Stimulated activated naive CD8-positive, alpha-beta T cell treated with anti-CD3 and anti-CD28 coated beads, Interleukin-15, Interleukin-2, amounts not matched to agents 100 ng/mL and 50 ng/mL, for 24 hours (primary cell): ENCODE data around the gene IL1RAPL1.

Source experiments
- H3K27ac Mint-ChIP-seq: one replicate; pipeline ENCODE4 v1.8.0; 2021; ENCODE audit warnings: mild to moderate bottlenecking, mixed read lengths
- H3K27me3 Mint-ChIP-seq: one replicate; pipeline ENCODE4 v1.8.0; 2021; ENCODE audit warnings: mixed read lengths
- H3K36me3 Mint-ChIP-seq: one replicate; pipeline ENCODE4 v1.8.0; 2021; ENCODE audit warnings: low read depth, mixed read lengths
- H3K4me1 Mint-ChIP-seq: one replicate; pipeline ENCODE4 v1.8.0; 2021; ENCODE audit warnings: low read depth, mixed read lengths
- H3K4me3 Mint-ChIP-seq: one replicate; pipeline ENCODE4 v1.8.0; 2021; ENCODE audit warnings: mild to moderate bottlenecking, mixed read lengths
- H3K9me3 Mint-ChIP-seq: one replicate; pipeline ENCODE4 v1.8.0; 2021; ENCODE audit warnings: mixed read lengths

IL1RAPL1 gene

DNA sequence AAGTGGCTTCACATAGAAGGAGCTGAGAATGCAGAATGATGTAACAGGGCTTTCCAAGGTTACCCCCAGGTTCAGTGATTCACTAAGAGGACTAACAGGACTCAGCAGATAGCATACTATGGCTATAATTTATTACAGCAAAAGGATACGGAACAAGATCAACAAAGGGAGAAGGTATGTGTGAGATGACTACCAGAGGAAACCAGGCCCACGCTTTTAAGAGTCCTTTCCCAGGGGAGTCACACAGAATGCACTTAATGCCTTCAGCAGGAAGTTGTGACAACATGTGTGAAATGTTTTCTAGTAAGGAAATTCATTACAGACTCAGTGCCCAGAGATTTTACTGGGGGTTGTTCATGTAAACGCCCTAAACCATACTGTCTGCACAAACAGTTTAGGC lies 1254.5 kb downstream of the IL1RAPL1 start:
- Mint-ChIP-seq H3K27ac (no peak overlapping the region), H3K4me3 (no peak overlapping the region)

DNA sequence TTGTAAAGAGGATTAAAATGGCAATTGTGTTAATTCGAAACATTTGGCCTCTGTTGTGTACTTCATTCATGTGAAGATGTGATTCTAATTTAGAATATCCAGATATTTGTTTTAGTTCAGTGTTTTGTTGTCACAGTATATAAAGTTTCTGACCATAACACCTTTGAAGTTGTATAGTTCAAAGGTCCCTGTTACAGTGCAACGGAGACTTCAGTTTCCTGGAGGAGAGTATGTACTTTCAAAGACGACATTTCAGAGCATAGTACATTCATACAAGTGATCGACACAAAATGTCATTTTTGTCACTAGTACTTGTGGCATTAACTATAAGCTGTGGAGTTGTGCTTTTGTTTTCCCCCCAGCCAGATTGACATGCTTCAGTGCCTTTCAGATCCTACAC lies 1255.3 kb downstream of the IL1RAPL1 start:
- Mint-ChIP-seq H3K27me3 (no peaks in the 10 kb centered on the region), H3K4me3 (no peak overlapping the region), H3K27ac (no peak overlapping the region), H3K4me1 (no peaks in the 10 kb centered on the region), H3K9me3 (no peaks in the 10 kb centered on the region), H3K36me3 (no peaks in the 10 kb centered on the region)

More for the DNA sequence above, 1254.5 kb downstream of the IL1RAPL1 start:
- Mint-ChIP-seq H3K4me1 (no peaks in the 10 kb centered on the region), H3K9me3 (no peaks in the 10 kb centered on the region), H3K36me3 (no peaks in the 10 kb centered on the region), H3K27me3 (no peaks in the 10 kb centered on the region)

DNA sequence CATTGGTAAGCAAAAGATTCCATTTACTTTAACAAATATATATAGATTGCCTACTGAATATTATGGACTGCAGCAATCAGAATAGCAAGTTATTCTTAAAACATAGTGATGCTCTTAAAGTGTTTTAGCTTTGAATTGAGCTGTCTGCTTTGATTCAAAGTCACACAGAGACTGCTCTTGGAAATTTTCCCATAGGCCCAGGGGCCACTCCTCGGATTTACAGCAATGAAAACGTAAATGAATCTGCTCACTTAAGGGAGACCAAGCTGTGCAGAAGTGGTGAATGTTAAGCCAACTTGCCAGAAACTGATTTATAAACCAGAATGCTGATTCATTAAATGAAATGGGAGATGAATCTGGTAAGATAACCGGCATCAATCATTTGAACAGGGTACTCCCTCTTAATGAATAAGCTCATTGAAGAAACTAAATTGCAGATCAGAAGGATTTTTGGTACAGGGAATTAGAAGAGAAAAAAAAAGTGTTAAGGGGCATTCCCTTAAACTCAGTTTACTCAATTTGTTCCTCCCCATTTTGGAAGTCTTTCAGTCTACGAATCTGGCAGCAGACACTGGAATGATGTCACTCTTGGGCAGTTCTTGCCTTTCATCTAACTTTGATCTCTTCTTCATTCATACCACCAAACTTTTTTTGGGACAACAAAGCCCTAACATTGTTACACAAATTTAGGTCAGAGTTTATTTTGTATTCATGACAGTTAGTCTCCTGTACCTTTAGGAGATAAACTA lies 1264.8 kb downstream of the IL1RAPL1 start:
- no peaks in the 10 kb centered on the region for H3K36me3 Mint-ChIP-seq
- no peak overlapping the region for H3K27ac Mint-ChIP-seq
- no peaks in the 10 kb centered on the region for H3K4me1 Mint-ChIP-seq
- no peaks in the 10 kb centered on the region for H3K9me3 Mint-ChIP-seq
- no peak overlapping the region for H3K4me3 Mint-ChIP-seq
- no peaks in the 10 kb centered on the region for H3K27me3 Mint-ChIP-seq

DNA sequence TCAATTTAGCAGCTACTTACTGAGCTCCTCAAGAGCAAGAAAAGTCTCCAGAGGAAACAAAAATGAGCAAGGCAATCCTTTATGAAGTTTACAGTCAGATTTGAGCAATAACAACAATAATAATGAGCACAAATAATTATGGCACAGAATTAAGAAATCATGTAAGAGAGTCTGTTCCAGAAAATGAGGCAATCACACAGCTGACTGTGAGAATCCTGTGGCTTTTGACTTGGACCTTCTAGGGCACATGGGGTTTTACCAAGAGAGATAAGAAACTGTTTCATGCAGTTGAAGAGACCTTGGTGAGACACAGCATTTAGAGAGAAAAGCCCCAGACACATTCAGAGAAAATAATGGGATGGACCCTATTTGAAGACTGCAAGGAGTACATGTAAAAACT lies 1265.5 kb downstream of the IL1RAPL1 start:
- no peaks in the 10 kb centered on the region for H3K4me1 Mint-ChIP-seq
- H3K27me3 Mint-ChIP-seq = no peaks in the 10 kb centered on the region
- no peaks in the 10 kb centered on the region for H3K36me3 Mint-ChIP-seq
- no peaks in the 10 kb centered on the region for H3K9me3 Mint-ChIP-seq
- H3K27ac Mint-ChIP-seq = no peak overlapping the region
- H3K4me3 Mint-ChIP-seq = no peak overlapping the region

DNA sequence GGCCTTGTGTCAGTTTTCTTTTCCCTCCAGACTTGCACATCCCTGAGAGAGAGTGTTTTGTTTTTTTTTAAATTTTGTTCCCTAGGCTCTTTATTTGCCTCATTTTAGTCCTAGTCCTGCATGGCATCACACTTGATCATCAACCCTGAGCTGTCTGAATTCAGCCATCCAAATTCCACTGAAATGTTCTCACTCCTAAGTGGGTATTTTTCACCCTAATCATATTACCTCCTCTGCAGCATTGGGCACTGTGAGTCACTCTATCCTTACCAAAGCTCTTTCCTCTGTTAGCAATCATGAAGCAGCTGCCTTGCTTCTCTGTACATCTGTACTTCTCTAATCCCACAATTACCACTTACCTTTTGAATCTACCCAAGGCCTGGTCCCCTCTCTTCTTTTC lies 1271.5 kb downstream of the IL1RAPL1 start:
- H3K27me3 Mint-ChIP-seq = no peaks in the 10 kb centered on the region
- no peak overlapping the region for H3K27ac Mint-ChIP-seq
- no peaks in the 10 kb centered on the region for H3K36me3 Mint-ChIP-seq
- no peak overlapping the region for H3K4me3 Mint-ChIP-seq
- no peaks in the 10 kb centered on the region for H3K4me1 Mint-ChIP-seq
- H3K9me3 Mint-ChIP-seq = no peaks in the 10 kb centered on the region

DNA sequence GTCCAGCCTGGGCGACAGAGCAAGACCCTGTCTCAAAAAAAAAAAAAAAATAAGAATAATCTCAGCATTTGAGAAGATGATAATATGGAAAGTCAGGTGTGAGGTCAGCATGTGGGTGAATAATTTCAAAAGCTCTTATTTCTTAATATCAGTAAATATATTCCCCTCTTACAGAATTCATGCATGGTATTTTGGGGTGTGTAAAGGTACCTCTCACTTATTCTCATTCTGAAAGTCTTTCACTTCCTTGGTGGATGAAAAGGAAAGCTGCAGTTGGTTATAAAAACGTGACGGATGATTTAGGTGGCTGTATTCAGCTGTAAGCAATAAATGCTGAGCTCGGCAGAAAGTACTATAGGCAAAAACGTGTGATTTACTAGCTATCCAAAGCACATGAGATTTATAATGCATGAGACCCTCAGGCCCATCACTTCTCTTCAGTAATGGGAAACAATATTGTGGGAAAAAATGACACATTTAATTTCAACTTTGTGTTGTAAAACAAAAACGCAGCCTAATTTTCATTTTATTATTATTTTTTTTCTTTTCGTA lies 1275.0 kb downstream of the IL1RAPL1 start:
- Mint-ChIP-seq H3K9me3 (no peaks in the 10 kb centered on the region), H3K27me3 (no peaks in the 10 kb centered on the region)

DNA sequence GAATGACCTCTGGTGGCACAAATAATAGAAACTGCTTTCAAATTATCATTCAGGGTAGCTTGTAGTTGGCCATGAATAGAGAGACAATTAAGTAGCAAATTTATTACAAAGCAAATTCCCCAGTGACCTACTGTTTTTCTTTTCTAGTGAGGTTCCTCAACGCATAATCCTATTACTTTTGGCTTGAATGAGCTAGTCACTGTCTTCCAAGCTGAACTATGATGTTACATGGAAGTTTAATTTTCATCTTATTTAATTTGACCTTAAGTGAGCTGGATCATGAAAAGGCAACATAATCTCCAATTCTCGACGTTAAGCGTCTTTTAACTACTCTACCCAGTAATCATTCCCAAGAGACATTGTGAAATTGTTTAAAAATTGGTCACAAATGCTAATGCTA lies 1280.7 kb downstream of the IL1RAPL1 start:
- Mint-ChIP-seq H3K4me3 (no peak overlapping the region), H3K27ac (no peak overlapping the region), H3K36me3 (no peaks in the 10 kb centered on the region), H3K4me1 (no peaks in the 10 kb centered on the region), H3K27me3 (no peaks in the 10 kb centered on the region), H3K9me3 (no peaks in the 10 kb centered on the region)

More for the DNA sequence above, 1275.0 kb downstream of the IL1RAPL1 start:
- H3K36me3 Mint-ChIP-seq = no peaks in the 10 kb centered on the region
- H3K4me3 Mint-ChIP-seq = no peak overlapping the region
- H3K27ac Mint-ChIP-seq = no peak overlapping the region
- no peaks in the 10 kb centered on the region for H3K4me1 Mint-ChIP-seq

DNA sequence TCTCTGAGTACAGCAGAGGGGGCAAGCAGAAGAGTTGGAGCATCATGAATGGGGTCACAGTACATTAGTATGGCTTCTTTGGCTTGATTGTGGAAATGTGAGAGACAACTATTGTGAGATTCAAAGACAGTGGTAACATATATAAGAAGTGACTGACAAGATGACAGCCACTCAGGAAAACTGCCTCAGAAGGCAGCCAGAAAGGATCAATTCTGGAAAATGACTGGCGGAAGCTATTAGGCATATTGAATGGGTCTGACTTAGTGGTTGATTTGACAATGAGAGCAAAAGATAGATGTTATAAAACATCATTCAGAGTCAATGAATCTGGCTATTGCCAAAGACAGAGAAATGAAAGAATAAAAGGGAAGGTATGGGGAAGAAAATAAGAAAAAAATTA lies 1282.6 kb downstream of the IL1RAPL1 start:
- Mint-ChIP-seq H3K36me3 (no peaks in the 10 kb centered on the region), H3K9me3 (no peaks in the 10 kb centered on the region), H3K4me1 (no peaks in the 10 kb centered on the region), H3K4me3 (no peak overlapping the region), H3K27ac (no peak overlapping the region), H3K27me3 (no peaks in the 10 kb centered on the region)

DNA sequence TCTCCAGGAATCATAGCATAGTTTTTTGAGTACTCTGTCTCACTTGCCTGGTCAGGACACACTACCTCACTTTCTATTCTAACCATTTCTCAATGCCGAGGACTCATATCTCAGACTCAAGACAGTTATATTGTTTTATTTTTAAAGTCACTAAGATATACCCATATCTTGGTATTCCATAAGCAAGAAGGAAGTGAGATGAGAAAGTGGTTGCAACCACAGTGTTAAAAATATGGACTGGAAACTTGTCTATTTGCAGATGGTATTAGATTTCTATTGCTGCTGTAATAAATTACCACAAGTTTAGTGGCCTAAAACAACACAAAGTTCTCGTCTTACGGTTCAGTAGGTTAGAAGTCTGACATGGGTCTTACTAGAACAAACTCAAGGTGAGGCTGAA lies 1283.4 kb downstream of the IL1RAPL1 start:
- Mint-ChIP-seq H3K36me3 (no peaks in the 10 kb centered on the region), H3K27ac (no peak overlapping the region), H3K9me3 (no peaks in the 10 kb centered on the region), H3K4me1 (no peaks in the 10 kb centered on the region), H3K27me3 (no peaks in the 10 kb centered on the region), H3K4me3 (no peak overlapping the region)

DNA sequence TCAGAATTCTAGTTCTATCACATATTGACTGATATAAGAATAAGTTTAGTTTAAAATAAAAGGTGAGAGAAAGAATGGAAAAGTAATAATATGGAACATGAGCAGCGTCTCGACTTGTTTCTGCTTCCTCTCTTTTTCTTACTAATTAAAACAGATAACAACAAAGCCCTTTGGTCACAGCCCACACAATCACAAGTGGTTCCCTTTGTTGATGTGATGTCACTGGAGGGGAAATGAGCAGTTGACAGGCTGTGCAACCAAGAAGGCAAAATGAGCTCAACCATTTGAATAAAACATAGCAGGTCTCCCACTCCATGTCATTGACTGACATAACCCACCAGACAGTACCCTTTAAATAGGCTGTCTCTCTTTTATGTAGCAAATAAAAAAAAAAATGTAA lies 1285.6 kb downstream of the IL1RAPL1 start:
- Mint-ChIP-seq H3K27me3 (no peaks in the 10 kb centered on the region), H3K27ac (no peak overlapping the region), H3K4me3 (no peak overlapping the region), H3K36me3 (no peaks in the 10 kb centered on the region), H3K4me1 (no peaks in the 10 kb centered on the region), H3K9me3 (no peaks in the 10 kb centered on the region)

DNA sequence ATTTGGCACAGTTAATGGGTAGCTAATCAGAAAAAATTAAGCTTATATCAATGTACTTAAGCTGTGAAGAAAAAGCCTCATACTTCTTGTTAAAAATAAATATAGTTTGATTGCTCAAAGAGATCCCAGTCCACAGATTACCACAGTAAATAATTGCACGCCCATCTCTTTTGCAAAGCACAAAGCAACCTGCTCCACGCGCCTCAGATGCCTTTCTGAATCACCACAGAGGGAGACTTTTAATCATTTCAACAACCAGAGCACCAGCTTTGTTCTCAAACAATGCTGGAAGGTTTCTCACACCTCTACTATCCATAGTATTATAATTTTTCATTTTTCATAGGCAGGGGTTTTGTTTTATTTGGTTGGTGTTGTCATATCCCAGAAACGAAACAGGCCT lies 1289.5 kb downstream of the IL1RAPL1 start:
- Mint-ChIP-seq H3K4me1 (no peaks in the 10 kb centered on the region), H3K27ac (no peak overlapping the region), H3K36me3 (no peaks in the 10 kb centered on the region), H3K27me3 (no peaks in the 10 kb centered on the region), H3K9me3 (no peaks in the 10 kb centered on the region), H3K4me3 (no peak overlapping the region)

DNA sequence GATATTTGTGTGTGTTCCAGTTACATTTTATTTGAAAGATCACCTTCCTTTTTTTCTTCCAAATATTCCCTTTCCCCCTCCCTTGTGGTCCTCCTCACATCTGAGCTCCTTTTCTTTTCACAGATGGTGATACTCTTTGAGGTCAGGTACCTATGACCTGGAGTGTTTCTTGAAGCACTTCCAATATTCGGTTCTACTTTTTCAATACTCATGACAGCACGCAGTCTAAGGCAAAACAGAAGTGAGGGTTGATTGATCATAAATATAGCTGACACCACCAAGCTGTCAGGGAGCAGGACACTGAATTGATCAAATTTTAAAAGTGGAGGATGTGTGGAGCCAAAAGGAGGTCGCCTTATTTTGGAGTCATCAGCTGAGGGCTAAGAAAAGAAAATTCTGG lies 1293.7 kb downstream of the IL1RAPL1 start:
- Mint-ChIP-seq H3K9me3 (no peaks in the 10 kb centered on the region), H3K27ac (no peak overlapping the region), H3K4me1 (no peaks in the 10 kb centered on the region), H3K27me3 (no peaks in the 10 kb centered on the region), H3K4me3 (no peak overlapping the region), H3K36me3 (no peaks in the 10 kb centered on the region)

DNA sequence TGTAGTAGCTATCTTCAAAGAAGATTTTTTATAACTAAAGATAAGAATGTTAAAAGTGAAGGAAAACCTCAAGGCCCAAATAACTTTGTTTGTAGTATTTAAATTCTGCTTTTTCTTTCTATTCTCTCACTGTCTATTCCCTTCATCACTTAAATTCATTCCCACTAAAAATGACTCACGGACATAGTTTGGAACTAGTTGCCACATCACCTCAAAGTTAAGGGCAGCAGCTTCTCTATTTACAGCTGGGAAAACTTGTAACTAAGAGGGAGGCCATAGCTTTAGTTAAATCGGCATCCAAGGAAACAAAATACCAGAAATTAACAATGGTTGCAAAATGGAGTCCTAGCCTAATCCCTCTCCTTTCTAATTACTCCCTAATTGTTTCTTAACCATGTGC lies 1302.8 kb downstream of the IL1RAPL1 start:
- H3K9me3 Mint-ChIP-seq = no peaks in the 10 kb centered on the region
- no peaks in the 10 kb centered on the region for H3K27me3 Mint-ChIP-seq
- no peaks in the 10 kb centered on the region for H3K4me1 Mint-ChIP-seq
- H3K27ac Mint-ChIP-seq = no peak overlapping the region
- no peaks in the 10 kb centered on the region for H3K36me3 Mint-ChIP-seq
- no peak overlapping the region for H3K4me3 Mint-ChIP-seq

DNA sequence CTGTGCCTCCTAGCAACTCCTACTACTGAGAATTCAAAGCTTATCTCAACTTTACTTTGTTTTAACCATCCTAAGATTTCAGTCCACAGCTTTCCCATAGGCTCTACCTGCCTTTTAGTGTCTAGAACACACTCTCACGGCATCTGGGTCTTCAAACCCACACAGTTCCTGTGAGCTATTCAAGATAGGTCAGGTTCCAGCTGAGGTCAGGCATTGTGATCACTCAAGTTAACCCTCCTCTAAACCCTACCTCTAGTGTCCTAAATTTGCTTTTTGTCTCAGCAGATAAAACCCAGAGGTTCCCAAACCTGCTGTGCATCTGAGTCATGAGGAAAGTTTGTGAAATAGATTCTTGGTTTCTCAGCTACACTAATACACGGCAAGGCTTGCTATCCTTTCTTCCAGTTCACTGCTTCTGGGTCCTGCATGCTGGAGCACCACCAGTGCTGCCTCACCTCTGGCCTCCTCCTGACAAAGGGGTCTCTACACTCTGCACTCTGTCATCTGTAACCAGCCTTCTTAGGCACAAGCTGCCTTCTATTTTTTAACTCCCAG lies 1303.5 kb downstream of the IL1RAPL1 start:
- H3K27ac Mint-ChIP-seq = no peak overlapping the region

DNA sequence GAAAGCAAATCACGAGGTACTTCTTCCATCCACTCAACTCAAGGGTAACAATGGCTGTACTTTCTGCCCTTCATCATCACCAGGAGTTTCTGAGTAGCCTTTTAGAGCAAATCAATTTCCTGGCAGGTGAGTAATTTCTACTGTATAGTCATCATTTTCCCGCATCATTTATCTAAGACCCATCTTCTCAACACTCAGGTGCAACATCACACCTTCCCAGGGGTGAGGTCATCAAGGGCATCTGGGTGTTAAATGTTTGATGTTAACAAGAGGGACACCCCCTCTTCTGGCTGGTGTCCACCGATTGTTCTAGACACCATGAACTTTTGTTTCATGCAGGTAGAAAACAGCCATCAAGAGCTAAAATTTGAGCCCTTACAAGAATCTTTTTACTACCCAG lies 1314.8 kb downstream of the IL1RAPL1 start:
- H3K9me3 Mint-ChIP-seq = no peaks in the 10 kb centered on the region
- H3K27me3 Mint-ChIP-seq = no peaks in the 10 kb centered on the region
- H3K27ac Mint-ChIP-seq = no peak overlapping the region
- H3K4me3 Mint-ChIP-seq = no peak overlapping the region
- H3K36me3 Mint-ChIP-seq = no peaks in the 10 kb centered on the region
- H3K4me1 Mint-ChIP-seq = no peaks in the 10 kb centered on the region

More for the DNA sequence above, 1303.5 kb downstream of the IL1RAPL1 start:
- Mint-ChIP-seq H3K27me3 (no peaks in the 10 kb centered on the region), H3K4me3 (no peak overlapping the region), H3K4me1 (no peaks in the 10 kb centered on the region), H3K36me3 (no peaks in the 10 kb centered on the region), H3K9me3 (no peaks in the 10 kb centered on the region)

DNA sequence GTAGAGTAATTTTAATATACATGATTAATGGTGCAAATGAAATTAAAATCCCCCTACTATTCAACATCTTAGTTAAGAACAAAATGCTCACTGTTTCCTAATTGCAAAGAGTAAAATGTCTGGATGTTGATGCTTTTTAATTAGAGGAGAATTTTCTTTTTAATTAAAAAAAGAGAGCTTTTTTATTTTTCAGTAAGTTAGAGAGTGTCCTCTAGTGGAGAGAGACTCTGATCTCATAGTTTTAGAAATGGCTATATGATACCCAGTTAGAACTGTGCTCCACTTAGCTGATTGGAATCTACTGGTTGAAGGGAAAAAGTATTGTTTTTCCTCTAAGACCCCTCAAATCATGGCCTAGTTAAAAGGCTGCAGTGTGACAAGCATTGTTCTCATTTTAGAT lies 1316.1 kb downstream of the IL1RAPL1 start:
- Mint-ChIP-seq H3K27me3 (no peaks in the 10 kb centered on the region), H3K27ac (no peak overlapping the region), H3K4me3 (no peak overlapping the region), H3K9me3 (no peaks in the 10 kb centered on the region), H3K4me1 (no peaks in the 10 kb centered on the region), H3K36me3 (no peaks in the 10 kb centered on the region)
